GM12891 (cell line): ENCODE results near the gene CALML4.

Experiments used
- DNase-seq: peaks from one replicate; pipeline ENCODE4 v3.0.0; 2011; ENCODE audit warnings: low spot score; ENCODE audit not compliant: insufficient read length
- FAIRE-seq: peaks from 2 replicates; lab custom pipeline; 2011; peaks lifted over from hg19 to GRCh38; lab: Jason Lieb, UNC
- PAX5 ChIP-seq: IDR thresholded peaks from 2 replicates; pipeline ENCODE4 v1.6.1; 2011; ENCODE audit warnings: low read length, moderate library complexity, mild to moderate bottlenecking; ENCODE audit not compliant: insufficient read depth, severe bottlenecking
- POLR2A ChIP-seq: IDR thresholded peaks from 2 replicates; pipeline ENCODE4 v1.6.1; 2011; ENCODE audit warnings: low read depth, low read length, control low read depth
- POLR2AphosphoS5 ChIP-seq: IDR thresholded peaks from 2 replicates; pipeline ENCODE4 v1.6.1; 2011; ENCODE audit warnings: low read depth, low read length, control low read depth
- POU2F2 ChIP-seq: IDR thresholded peaks from 2 replicates; pipeline ENCODE4 v1.6.1; 2011; ENCODE audit warnings: low read depth, mild to moderate bottlenecking, control low read depth, low read length, moderate library complexity
- SPI1 ChIP-seq: IDR thresholded peaks from 2 replicates; pipeline ENCODE4 v1.6.1; 2011; ENCODE audit warnings: low read depth, low read length, control low read depth
- TAF1 ChIP-seq: IDR thresholded peaks from 2 replicates; pipeline ENCODE4 v1.6.1; 2011; ENCODE audit warnings: low read depth, low read length, control low read depth

Gene CALML4

GRCh38 chr15:68151277-68151676, 53.9 kb downstream of the CALML4 start:
- DNase-seq (no peak), FAIRE-seq (no peak)
- TF ChIP-seq POLR2A (no peak), TAF1 (no peak), POLR2AphosphoS5 (no peak), PAX5 (no peak)

GRCh38 chr15:68150187-68150586, 54.9 kb downstream of the CALML4 start:
- no peak for DNase-seq
- FAIRE-seq: no peak
- no peak for TF ChIP-seq POU2F2

GRCh38 chr15:68149059-68149458, 56.1 kb downstream of the CALML4 start:
- FAIRE-seq: no peak
- no peak for TF ChIP-seq POLR2A

GRCh38 chr15:68148039-68148438, 57.1 kb downstream of the CALML4 start:
- FAIRE-seq (peak; percentile 31), DNase-seq (no peak)

More at GRCh38 chr15:68149059-68149458, 56.1 kb downstream of the CALML4 start:
- no peak for DNase-seq

GRCh38 chr15:68145706-68146105, 59.4 kb downstream of the CALML4 start:
- DNase-seq (no peak), FAIRE-seq (no peak)
- no peak for TF ChIP-seq POLR2A
- no peak for TF ChIP-seq POLR2AphosphoS5
- no peak for TF ChIP-seq PAX5
- no peak for TF ChIP-seq TAF1
- TF ChIP-seq SPI1: no peak
- TF ChIP-seq POU2F2: no peak

More at GRCh38 chr15:68148039-68148438, 57.1 kb downstream of the CALML4 start:
- no peak for TF ChIP-seq POLR2AphosphoS5
- TF ChIP-seq PAX5: no peak
- no peak for TF ChIP-seq TAF1
- no peak for TF ChIP-seq POLR2A
- TF ChIP-seq POU2F2: no peak
- no peak for TF ChIP-seq SPI1

GRCh38 chr15:68143785-68144184, 61.3 kb downstream of the CALML4 start:
- FAIRE-seq: no peak
- DNase-seq: no peak
- TF ChIP-seq PAX5 (no peak), POU2F2 (no peak), SPI1 (no peak), TAF1 (no peak), POLR2AphosphoS5 (no peak), POLR2A (no peak)

GRCh38 chr15:68143129-68143528, 62.0 kb downstream of the CALML4 start:
- FAIRE-seq (no peak), DNase-seq (no peak)
- TF ChIP-seq PAX5 (no peak), TAF1 (no peak), POLR2A (no peak), POU2F2 (no peak), SPI1 (no peak), POLR2AphosphoS5 (no peak)
